GM12878 (cell line): ENCODE measurements around the gene ART5. TPM values are rescaled to one million over a fixed set of nuclear protein-coding genes. Genes with fewer than 3 reads are reported as not detected.

Source experiments
- ATAC-seq: fragments of 200-7000 bp; cut with Tn5 transposase; 3 replicates; pipeline ENCODE4 v1.9.1; 2020; ENCODE audit warnings: mild to moderate bottlenecking, moderate library complexity
- BruUV-seq: library from RNA; stranded (reverse); fragments of 400-500 nt; replicated peaks from 2 replicates; lab custom pipeline; 2021; lab: Mats Ljungman, UMichigan
- CTCF ChIA-PET: fragments of 300-600 bp; sonication (Branson Sonifier 250); formaldehyde crosslinking; extraction: SDS; loops from one replicate; lab custom pipeline; 2021; ENCODE audit warnings: inconsistent platforms; lab: Yijun Ruan, JAX
- POLR2A ChIA-PET: fragments of 350-600 bp; formaldehyde crosslinking; extraction: SDS; loops from one replicate; lab custom pipeline; 2021; ENCODE audit warnings: inconsistent platforms; lab: Charles Lee
- RAD21 ChIA-PET: fragments of 300-600 bp; sonication (Branson Sonifier 250); formaldehyde crosslinking; loops from one replicate; lab custom pipeline; 2023; ENCODE audit warnings: antibody characterized with exemption; ENCODE audit not compliant: unreplicated experiment; lab: Charles Lee
- SMC1A ChIA-PET: fragments of 300-600 bp; sonication (Branson Sonifier 250); formaldehyde crosslinking; loops from one replicate; lab custom pipeline; 2023; ENCODE audit not compliant: unreplicated experiment, uncharacterized antibody; lab: Charles Lee
- DNase-seq: peaks from one replicate; pipeline ENCODE4 v3.0.0-alpha.2; 2011; ENCODE audit warnings: low read depth, low spot score
- FAIRE-seq: peaks from 3 replicates; lab custom pipeline; 2011; peaks lifted over from hg19 to GRCh38; lab: Jason Lieb, UNC
- H2AFZ ChIP-seq: 2 replicates; pipeline ENCODE4 v1.6.0; 2011; ENCODE audit warnings: low read depth, low read length, control low read depth; ENCODE audit not compliant: control insufficient read depth
- H3K27ac ChIP-seq: 2 replicates; pipeline ENCODE4 v1.5.1; 2011; ENCODE audit warnings: control low read depth; ENCODE audit not compliant: control insufficient read depth, insufficient read depth
- H3K27me3 ChIP-seq, 2 experiments: replicated peaks in 1 of 2; 2 replicates each; pipeline versions ENCODE4 v1.6.0 to v1.6.1; 2011; ENCODE audit warnings: low read length in 1 of 2; ENCODE audit not compliant: control insufficient read depth in 2 of 2, insufficient read depth in 2 of 2
- H3K36me3 ChIP-seq, 2 experiments: 2 replicates each; pipeline ENCODE4 v1.5.1; 2011; ENCODE audit warnings: low read length in 1 of 2; ENCODE audit not compliant: control insufficient read depth in 2 of 2, insufficient read depth in 2 of 2
- H3K4me1 ChIP-seq: 2 replicates; pipeline ENCODE4 v1.6.1; 2011; ENCODE audit warnings: mild to moderate bottlenecking, low read length, moderate library complexity, mixed read lengths; ENCODE audit not compliant: control insufficient read depth, insufficient read depth
- H3K4me2 ChIP-seq: 2 replicates; pipeline ENCODE4 v1.6.0; 2011; ENCODE audit warnings: control low read depth; ENCODE audit not compliant: control insufficient read depth, insufficient read depth
- H3K4me3 ChIP-seq: fragments of 200-600 bp; sonication (generic); 2 replicates; pipeline ENCODE4 v1.5.1; 2016
- H3K79me2 ChIP-seq: 2 replicates; pipeline ENCODE4 v1.6.0; 2011; ENCODE audit warnings: low read length; ENCODE audit not compliant: control insufficient read depth, insufficient read depth
- H3K9ac ChIP-seq: 2 replicates; pipeline ENCODE4 v1.8.0; 2011; ENCODE audit warnings: low read length, control low read depth, mixed read lengths; ENCODE audit not compliant: control insufficient read depth, insufficient read depth
- H3K9me3 ChIP-seq: replicated peaks from 3 replicates; pipeline ENCODE4 v1.5.1; 2011; ENCODE audit warnings: mild to moderate bottlenecking, low read length; ENCODE audit not compliant: control insufficient read depth, insufficient read depth
- H4K20me1 ChIP-seq: 2 replicates; pipeline ENCODE4 v1.6.0; 2011; ENCODE audit not compliant: control insufficient read depth, insufficient read depth
- STAT1 ChIP-seq: fragments of 450-650 bp; conservative IDR thresholded peaks from 2 replicates; pipeline ENCODE4 v1.6.1; 2014; ENCODE audit warnings: antibody characterized with exemption, mild to moderate bottlenecking
- ZNF217 ChIP-seq: fragments of 450-650 bp; IDR thresholded peaks from 2 replicates; pipeline ENCODE4 v1.6.1; 2017; ENCODE audit warnings: antibody characterized with exemption, mild to moderate bottlenecking
- WGBS: methylation state at CpG from one replicate; pipeline ENCODE4 v1.1.6; 2016; ENCODE audit warnings: low lambda C conversion rate; ENCODE audit not compliant: insufficient replicate concordance, insufficient coverage; ENCODE audit errors: missing lambda C conversion rate; 5-methylcytosine and 5-hydroxymethylcytosine counted together
- in situ Hi-C: fragments of 300-500 bp; cut with MboI; formaldehyde crosslinking; loops from 9 replicates; pipeline ENCODE4 v1.14.3; 2018; ENCODE audit warnings: mixed read lengths
- intact Hi-C: fragments of 100-400 bp; cut with micrococcal nuclease; formaldehyde crosslinking; loops from one replicate; pipeline ENCODE4 v1.14.2; 2022; ENCODE audit not compliant: unreplicated experiment
- polyA plus RNA-seq, 11 experiments: library from polyadenylated mRNA; depleted of rRNA in 4 of 11; unstranded in 6 of 11; stranded (reverse) in 5 of 11; fragments of >200 nt; fragmentation: Nextera tagmentation in 4 of 11; fragmentation: Illumina TruSeq in 1 of 11; extraction: Ambion mirVana in 4 of 11; extraction: Trizol in 1 of 11; gene quantifications; 1 replicate in 1 of 11; 2 replicates in 10 of 11; pipeline versions ENCODE4 v1.2.1 to v1.2.3, GENCODE V29; 2011 to 2016; ENCODE audit warnings: inconsistent platforms in 2 of 11, missing spikeins in 2 of 11, low read depth in 1 of 11
- total RNA-seq, 4 experiments: library from RNA; depleted of rRNA in 3 of 4; stranded (reverse); fragments of >200 nt in 3 of 4; fragmentation: Illumina TruSeq in 1 of 4; extraction: Trizol in 1 of 4; gene quantifications; 2 replicates each; pipeline versions ENCODE4 v1.2.1 to v1.2.3, GENCODE V29; 2013 to 2021
- TF ChIP-seq, protein P1 (sequence below): fragments of 450-650 bp; formaldehyde crosslinking; IDR thresholded peaks from 2 replicates; pipeline ENCODE4 v1.4.0; 2022; ENCODE audit warnings: mild to moderate bottlenecking, moderate library complexity

ART5 gene
- total and polyA plus RNA-seq, 10 of the 15 experiments (the other 5 are each of a cell fraction or from before 2014, with no cell fraction given) = 0.06 TPM; not detected in 9

DNA sequence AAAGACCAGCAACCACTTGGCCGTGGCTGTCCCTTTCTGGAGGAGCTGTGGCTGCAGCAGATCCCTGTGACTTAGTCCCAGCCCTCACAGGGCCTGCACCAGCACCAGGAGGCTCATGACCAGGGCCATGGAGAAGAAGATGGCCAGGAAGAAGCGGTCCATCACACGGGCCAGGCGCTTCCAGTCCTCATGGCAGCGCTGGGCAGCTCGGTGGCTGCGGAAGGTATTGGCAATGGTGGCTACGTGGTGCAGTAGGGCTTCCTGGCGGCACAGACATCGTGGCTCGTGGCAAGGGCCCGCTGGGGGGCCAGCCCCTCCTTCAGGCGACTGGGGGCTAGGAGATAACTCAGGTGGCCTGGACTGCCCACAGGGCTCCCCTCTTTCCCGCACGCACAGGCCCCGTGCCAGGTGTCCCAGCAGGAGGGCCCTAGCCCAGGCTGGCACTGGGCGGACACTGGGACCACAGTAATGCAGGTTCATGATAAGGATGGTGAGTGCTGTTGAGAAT is 24.3 kb upstream of the ART5 start:
- CTCF ChIA-PET = no interaction called here
- intact Hi-C loops = no loop called here

More for the DNA sequence above, 24.3 kb upstream of the ART5 start:
- Histone ChIP-seq H3K27ac (no peak overlapping the region), H3K9ac (no peak overlapping the region), H2AFZ (no peak overlapping the region), H3K4me2 (no peak overlapping the region), H3K27me3 (no peaks in the 10 kb centered on the region), H3K9me3 (no peaks in the 10 kb centered on the region), H3K79me2 (no peaks in the 10 kb centered on the region), H3K4me3 (no peak overlapping the region), H3K36me3 (peaks cover 4% of the 10 kb centered on the region in 2 experiments; a peak in 3 of 4 replicates), H4K20me1 (no peaks in the 10 kb centered on the region), H3K4me1 (no peaks in the 10 kb centered on the region)
- SMC1A ChIA-PET = no interaction called here
- POLR2A ChIA-PET = no interaction called here
- no TSS peak for BruUV-seq
- 90% methylated on average over 16 of the region's 17 CpGs for WGBS
- no peak for DNase-seq
- no peak for ATAC-seq
- in situ Hi-C loops = no loop called here
- TF ChIP-seq ZNF217 = no peak
- no peak for TF ChIP-seq STAT1
- TF ChIP-seq, protein P1, sequence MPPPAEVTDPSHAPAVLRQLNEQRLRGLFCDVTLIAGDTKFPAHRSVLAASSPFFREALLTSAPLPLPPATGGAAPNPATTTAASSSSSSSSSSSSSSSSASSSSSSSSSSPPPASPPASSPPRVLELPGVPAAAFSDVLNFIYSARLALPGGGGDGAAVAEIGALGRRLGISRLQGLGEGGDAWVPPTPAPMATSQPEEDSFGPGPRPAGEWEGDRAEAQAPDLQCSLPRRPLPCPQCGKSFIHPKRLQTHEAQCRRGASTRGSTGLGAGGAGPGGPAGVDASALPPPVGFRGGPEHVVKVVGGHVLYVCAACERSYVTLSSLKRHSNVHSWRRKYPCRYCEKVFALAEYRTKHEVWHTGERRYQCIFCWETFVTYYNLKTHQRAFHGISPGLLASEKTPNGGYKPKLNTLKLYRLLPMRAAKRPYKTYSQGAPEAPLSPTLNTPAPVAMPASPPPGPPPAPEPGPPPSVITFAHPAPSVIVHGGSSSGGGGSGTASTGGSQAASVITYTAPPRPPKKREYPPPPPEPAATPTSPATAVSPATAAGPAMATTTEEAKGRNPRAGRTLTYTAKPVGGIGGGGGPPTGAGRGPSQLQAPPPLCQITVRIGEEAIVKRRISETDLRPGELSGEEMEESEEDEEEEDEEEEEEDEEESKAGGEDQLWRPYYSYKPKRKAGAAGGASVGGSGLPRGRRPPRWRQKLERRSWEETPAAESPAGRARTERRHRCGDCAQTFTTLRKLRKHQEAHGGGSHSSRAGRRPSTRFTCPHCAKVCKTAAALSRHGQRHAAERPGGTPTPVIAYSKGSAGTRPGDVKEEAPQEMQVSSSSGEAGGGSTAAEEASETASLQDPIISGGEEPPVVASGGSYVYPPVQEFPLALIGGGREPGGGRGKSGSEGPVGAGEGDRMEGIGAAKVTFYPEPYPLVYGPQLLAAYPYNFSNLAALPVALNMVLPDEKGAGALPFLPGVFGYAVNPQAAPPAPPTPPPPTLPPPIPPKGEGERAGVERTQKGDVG = no peak
- no peak for FAIRE-seq
- RAD21 ChIA-PET = no interaction called here
